Measurements from ENCODE around the gene CRMP1.
"Not testable (repeated sequence)": the region's sequence is repeated elsewhere in the genome, so short reads cannot be mapped to it uniquely, and the experiment has no call there.

CRMP1 gene

DNA sequence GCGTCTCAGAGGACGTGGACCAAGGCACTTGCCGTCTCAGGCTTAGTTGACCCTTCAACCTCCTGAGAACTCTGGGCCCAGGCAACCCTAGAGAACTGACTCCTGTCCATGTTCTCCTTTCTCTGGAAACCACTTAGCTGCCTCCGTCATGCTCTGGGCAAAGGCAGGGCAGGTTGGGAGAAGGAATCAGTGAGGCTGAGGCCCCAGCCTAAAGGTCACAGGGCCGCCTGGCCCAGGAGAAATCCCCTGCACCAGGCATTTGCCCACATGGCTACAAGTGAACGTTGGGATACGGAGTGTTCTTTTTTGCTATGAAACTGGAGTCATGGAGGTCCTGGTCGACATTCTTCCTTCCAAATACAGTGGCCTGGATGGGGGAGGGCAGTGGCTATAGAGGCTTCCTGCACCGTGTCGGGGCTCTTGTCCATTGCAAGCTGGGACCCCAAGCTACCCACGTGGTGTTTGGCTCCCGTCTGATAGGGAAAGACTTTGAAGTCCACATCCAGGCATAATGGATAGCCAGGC is 76.0 kb downstream of the CRMP1 start:
- no peak for DNase-seq

DNA sequence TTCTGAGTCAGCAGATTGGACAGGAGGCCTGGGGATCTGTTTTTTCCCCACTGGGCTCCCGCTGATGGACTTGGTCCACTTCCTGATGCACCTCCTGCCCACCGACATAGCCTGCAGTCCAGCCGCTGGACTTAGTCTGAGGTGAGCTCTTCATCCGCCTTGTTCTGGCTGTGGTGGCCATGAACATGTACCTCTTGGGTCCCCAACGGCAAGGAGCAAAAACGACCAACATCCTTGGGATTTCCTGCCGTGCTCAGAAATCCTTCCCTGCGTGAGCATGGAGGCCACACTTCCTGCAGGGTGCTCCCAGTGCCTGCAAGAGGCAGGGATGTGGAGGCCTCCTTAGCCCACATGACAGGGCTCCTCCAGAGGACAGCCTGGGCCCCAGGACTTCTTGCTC is 76.8 kb downstream of the CRMP1 start:
- no peak for DNase-seq

DNA sequence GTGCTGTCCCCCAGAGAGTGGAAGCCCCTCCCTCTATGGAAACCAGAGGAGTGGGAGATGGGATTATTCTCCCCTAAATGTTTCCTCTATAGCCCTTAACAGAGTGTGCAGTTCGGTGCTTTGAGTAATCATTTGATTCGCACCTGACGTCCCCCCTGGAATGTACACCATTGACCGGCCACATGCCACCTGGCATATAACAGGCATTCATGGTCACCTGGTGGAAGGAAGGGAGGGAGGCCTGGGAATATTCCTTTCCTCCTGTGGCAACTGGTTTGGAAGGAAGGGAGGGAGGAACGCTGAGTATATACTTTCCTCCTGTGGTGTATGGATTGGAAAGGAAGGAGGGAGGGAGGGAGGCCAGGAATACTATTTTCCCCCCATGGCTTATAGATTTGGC is 77.2 kb downstream of the CRMP1 start:
- no peak for DNase-seq

DNA sequence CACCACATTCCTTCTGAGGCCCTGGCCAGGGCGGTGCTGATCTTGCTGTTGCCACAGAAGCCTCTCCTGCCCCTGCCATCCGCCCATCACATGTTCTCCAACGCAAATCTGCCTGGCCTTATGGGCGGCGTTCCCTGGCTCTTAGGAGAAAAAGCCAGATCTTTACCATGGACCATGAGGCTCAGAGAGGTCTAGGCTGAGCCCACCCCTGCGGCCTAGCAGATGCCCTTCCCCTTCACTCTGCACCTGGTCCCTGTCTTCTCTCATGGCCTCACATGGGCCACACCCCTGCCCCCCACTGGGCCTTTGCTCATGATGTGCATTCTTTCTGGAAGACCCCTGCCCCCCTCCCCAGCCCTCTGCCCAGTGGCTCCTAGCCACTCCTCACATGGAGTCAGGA is 78.5 kb downstream of the CRMP1 start:
- no peak for DNase-seq

DNA sequence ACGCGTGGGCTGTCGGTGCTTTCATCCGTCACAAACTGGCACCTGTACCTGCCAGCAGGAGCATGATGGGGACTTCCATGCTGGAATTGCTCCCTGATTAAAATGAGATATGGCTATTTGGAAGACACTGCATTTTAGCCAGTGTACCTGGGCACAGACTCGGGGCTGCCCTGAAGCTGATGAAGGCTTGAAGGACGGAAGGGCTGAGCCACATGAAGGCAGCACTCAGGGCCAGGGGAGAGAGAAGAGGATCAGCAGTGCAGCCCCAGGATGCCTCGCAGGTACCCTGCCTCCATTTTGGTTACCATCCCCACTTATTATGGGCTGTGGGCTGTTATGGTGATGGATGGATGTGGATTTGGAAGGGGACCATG is 79.0 kb downstream of the CRMP1 start:
- no peak for DNase-seq

DNA sequence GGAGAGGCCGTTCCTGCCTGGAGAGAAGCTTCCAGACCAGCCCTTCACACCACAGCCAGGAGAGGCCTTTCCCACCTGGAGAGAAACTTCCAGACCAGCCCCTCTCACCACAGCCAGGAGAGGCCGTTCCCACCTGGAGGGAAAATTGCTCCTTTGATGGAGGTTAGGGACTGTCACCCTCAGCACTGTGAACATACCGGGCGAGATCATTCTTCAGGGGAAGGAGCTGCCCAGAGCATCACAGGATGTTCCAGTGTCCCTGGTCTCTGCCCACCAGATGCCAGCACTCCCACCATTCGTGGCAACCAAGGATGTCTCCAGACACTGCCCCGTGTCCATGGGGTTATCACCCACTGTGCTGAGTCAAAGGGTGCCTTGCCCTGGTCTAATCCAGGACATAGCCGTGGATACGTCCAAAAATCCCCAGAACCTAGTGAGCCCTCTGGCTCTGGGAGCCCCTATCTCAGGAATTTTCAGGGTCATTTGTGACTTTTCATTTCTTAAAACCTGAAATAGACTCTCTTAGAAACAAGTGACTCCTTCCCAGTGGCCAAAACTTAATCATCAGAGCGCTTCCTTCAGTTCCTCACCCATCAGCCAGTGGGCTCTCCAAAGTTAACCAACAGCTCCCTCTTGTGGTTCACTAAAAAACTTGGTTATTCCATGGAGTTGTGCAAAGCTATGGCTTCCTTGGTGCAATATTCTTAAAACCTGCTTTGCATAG is 80.2 kb downstream of the CRMP1 start:
- DNase-seq = peak; percentile 84 to 89

DNA sequence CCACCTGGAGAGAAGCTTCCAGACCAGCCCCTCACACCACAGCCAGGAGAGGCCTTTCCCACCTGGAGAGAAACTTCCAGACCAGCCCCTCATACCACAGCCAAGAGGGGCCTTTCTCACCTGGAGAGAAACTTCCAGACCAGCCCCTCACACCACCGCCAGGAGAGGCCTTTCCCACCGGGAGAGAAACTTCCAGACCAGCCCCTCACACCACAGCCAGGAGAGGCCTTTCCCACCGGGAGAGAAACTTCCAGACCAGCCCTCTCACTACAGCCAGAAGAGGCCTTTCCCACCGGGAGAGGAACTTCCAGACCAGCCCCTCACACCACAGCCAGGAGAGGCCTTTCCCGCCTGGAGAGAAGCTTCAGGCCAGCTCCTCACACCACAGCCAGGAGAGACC is 80.8 kb downstream of the CRMP1 start:
- not testable (repeated sequence) for DNase-seq

DNA sequence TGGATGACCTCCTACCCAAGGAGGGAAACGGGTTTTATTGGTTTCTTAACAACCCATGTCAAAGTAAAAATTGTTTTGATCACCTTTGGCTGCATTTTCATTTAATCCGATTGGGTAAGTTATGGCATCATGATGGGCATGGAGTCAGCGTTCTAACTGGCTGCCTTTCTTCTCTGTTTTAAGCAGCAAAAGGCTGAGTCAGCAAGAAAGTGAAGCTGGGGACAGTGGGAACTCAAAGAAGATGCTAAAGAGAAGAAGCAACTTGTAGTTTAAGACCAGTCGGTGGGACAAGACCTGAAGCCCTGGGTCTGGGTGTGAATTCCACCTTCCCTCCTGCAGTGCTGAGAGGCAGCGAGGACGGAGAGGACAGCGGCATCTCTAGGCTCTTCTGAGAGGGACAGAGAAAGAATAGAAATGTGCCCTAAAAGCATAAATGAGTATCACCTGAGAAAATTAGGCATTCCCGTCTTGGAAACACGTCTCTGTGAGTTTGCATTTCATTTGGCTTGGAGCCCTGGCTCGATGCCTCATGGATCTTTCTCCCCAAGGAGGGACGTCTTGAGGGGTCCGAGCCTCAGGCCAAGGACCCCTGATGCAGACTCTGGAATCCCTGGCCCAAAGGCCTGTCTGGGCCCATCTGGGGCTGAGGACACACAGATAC is 82.0 kb downstream of the CRMP1 start:
- DNase-seq = no peak

DNA sequence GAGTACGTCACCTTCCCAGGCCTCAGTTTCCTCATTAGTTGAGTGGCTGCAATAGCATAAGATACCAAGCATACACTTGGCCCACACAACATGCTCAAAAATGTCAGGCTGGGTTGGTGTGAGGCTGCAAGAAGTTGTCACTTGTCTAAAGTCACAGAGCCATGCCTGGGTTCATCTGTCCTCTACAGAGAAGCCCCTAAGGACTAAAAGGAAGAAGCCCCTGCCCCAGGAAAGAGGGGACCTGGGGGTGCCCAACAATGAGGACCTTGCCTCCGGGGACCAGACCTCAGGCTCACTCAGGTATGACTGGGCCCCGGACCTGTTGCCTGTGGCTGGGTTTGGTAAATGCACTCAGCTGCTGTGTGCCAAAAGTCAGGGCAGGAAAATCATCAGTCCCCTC is 82.7 kb downstream of the CRMP1 start:
- no peak for DNase-seq

DNA sequence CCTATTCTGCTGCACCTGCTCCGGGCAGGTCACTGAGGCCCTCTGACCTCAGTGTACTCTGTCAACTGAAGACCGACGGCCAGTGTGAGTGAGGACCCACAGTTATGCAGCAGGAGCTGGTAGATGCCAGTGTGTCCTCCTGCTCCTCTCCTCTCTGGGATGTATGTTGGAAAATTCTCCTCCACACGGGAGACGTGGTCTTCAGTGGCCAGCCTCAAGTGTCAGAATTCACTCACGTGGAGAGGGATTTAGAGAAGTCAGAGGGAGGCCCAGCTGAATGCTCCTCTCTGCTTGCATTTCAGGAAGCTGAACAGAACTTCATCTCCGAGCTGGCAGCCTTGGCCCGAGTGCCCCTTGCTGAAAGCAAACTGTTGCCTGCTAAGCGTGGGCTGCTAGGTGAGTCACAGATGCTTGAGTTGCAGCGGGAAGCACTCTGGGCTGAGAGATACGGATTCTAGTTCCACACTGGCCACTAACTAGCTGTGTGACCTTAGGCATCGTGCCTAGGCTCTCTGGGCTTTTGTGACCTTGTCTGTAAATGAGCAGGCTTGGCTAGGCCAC is 83.6 kb downstream of the CRMP1 start:
- DNase-seq = no peak

DNA sequence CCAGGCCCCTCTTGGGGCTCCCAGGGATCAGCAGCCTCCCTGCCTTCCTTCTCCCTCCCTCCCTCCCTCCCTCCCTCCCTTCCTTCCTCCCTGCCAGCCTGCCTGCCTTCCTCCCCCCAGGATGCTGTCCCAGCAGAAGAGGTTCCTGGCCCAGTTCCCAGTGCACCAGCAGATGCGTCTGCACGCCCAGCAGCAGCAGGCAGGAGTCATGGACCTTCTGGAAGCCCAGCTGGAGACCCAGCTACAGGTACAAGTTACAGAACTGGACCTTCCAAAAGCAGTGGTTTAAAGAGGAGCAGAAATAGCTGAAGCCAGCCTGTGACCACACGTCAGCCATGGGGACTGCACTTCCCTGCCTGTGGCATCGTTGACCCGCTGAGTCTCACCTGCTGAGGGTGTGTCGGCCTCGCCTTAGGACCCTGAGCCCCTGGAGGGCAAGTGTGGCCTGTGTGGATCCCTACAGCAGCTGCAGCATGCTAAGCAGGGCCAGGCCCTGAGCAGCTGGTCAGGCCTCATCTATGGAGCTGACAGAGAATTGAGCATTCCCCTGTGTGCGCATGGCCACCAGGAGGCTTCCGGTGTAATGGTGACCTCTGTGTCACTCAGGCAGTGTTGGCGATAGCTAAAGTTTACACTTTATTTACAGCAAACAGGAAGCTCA is 84.7 kb downstream of the CRMP1 start:
- no peak for DNase-seq

DNA sequence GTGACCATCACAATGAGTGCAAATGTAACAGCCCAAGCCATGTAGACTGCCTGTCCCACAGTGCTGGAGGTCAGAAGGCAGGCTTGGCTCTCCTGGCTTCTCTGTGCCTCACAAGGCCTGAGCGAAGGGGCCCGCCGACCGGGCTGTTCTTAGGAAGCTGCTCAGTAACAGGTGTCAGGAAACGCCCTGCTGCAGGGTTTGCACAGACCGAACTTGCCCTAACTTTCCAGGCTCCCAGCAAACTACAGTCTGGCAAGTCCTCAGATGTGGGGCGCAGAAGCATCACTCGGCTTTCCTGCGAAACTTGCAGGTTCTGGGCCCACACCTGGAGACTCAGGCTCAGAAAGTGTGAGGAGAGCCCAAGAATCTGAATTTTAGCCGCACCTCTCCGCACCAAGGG is 87.6 kb downstream of the CRMP1 start:
- DNase-seq = no peak

DNA sequence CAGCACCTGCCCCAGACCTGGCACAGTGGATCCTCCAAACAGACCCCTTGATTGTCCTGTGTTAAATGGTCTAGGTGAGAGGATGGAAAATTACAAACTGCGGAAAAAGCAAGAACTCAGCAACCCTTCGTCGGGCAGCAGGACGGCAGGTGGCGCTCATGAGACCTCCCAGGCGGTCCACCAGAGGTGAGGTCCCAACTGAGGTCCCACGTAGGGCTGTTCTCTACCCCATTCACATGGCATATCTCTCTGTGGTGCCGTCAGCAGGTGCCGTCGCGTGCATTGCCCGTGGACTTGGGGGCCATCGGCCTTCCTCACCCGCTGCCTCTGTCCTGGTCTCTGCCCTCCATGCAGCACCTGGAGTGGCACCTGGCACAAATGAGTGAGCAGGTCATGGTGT is 88.2 kb downstream of the CRMP1 start:
- DNase-seq = no peak

DNA sequence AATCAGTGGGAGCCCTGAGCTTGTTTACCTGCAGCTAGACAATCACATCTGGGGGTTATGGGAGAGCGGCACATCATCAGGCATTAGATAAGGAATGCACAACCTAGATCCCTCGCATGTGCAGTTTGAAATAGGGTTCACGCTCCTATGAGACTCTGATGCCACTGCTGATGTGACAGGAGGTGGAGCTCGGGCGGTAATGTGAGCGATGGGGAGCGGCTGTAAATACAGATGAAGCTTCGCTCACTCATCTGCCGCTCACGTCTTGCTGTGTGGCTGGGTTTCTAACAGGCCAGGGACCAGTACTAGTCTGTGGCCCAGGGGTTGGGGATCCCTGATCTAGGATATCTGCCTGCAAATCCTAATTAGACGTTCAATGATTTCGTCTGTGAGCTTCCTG is 90.3 kb downstream of the CRMP1 start:
- no peak for DNase-seq

DNA sequence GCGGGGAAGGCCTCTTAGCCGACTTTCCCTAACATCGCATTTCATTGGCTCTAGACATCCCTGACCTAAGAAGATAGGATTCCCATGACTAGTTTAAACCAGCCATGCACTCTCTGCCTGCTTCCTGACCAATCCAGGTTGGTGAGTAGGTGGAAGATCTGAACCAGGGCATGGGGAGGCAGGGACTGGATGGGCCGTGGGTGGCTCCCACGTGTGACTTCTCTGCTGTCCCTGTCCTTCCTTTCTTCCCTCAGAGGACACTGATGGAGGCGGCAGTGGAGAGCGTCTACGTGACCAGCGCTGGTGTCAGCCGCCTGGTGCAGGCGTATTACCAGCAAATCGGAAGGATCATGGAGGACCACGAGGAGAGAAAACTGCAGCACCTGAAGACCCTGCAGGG is 91.2 kb downstream of the CRMP1 start:
- DNase-seq = no peak

DNA sequence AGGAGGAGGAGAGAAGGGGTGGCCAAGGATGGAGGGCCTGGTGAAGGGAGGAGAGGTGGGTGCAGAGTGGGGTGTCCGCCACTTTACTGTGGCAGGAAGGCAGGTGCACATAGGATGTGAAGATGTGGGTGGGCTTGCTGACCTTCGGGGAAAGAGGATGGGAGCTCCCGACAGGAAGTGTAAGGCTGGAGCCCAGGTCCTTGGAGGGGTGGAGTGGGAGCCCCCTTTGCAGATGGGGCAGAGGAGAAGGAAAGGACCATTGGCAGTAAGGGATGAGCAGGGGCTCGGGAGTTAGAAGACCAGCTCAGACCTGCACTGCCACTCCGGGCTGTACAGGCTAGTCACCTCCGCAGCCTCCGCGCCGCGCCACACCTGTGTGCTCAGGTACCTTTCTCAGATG is 92.4 kb downstream of the CRMP1 start:
- no peak for DNase-seq

DNA sequence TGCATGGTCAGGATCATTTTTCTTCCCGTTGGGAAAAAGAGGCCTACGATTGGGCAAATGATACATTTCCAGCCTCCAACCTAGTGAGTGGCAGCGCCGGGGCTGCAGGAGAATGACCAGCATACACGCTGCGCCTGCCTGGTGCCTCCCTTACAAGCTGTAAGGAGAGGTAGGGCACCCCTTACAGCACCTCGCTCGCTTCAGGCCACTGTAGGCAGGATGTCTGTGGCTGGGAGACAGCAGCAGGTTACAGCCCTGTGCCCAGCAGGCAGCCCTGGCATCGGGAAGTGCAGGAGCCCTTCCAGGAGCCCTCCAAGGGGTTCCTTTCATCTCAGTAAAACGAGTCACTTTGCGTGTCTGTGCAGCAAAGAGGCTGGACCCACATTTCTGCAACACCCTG is 93.5 kb downstream of the CRMP1 start:
- no peak for DNase-seq

DNA sequence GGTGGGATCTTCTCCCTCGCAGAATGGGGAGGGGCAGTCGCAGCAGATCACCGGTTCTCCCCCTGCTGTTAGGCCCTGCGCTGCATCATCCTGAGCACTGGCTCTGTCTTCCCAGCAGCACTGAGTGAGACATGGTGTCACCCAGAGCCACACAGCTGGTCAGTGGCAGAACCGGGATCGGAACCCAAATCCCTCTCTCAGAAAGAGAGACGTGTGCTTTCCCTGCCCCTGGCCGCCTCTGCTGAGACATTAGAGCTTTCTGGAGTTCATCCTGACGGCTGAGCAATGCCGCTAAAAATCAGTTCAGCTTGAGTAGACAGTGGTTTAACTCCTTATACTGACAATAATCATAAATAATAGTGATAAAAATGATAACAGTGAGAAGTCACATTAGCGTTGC is 93.9 kb downstream of the CRMP1 start:
- DNase-seq = no peak

DNA sequence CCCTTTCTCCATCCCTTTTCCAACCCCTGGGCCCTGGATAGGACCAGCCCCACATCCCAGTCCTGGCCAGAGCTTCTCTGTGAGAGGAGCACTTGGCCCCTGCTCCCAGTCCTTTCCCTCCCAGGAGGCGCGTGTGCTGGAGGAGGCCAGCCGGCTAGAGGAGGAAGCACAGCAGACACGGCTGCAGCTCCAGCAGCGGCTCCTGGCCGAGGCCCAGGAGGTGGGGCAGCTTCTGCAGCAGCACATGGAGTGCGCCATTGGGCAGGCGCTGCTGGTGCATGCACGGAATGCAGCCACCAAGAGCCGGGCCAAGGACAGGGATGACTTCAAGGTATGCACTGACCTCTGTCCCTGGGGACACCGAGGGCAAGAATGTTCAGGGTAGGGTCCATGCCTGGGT is 94.4 kb downstream of the CRMP1 start:
- no peak for DNase-seq

DNA sequence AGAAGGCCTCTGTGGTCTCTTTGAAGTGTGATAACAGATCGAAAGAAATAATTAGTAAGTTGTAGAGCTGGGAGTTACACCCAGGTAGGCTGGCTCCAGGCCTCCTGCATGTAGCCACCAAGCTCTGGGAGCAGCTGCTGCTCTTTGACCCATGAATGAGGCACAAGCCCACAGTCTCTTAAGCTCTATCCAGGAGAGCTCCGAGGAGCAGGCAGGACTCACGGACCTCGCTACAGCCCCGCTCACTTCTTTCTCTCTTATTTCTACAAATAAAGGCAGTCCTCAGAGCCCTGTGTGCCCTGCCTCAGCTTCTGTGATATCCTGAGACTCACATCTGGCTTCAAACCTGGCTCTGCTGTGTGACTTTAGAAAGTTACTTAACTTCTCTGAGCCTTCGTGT is 95.0 kb downstream of the CRMP1 start:
- no peak for DNase-seq

DNA sequence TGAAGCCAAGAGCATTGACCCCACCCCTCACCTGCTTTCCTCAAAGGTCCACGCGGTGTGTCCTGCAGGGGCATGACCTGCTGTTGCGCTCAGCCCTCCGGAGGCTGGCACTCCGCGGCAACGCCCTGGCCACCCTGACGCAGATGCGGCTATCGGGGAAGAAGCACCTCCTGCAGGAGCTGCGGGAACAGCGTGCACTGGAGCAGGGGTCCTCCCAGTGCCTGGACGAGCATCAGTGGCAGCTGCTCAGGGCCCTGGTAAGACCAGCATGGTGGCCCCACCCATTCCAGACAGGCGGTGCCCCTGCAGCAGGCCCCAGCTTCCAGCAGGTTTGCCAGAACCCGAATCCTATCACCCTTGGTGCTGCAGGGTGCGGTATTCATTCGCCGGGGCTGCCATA is 95.9 kb downstream of the CRMP1 start:
- DNase-seq = no peak

DNA sequence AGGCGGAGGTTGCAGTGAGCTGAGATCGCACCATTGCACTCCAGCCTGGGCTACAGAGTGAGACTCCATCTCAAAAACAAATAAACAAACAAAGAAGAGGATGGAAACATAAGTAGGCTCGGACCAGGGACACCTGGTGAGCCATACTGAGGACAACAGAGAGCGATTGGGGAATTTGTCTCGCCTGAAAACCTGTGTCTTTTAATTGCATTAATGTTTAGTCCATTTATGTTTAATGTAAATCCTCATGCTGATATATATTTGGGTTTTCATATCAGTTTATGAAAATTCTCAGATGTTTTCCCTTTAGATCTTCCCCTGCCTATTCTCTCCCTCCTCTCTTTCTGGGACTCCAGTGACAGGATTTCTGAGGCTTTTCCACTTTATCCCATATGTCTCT is 97.3 kb downstream of the CRMP1 start:
- DNase-seq = no peak

DNA sequence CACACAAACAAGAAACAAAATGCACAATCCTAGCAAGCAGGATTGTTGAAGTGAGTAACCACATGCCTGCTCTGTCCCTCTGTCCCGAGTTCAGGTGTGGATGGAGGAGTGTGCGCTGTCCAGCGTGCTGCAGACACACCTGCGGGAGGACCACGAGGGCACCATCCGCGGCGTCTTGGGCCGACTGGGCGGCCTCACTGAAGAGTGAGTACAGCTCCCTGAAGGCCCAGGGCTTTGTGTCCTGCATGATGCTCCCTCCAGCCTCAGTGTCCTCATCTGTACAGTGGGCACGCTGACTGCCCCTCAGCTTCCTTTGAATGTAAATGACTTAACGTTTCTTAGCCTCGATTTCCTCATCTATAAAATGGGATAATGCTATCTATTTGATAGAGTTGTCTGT is 99.4 kb downstream of the CRMP1 start:
- DNase-seq = no peak

DNA sequence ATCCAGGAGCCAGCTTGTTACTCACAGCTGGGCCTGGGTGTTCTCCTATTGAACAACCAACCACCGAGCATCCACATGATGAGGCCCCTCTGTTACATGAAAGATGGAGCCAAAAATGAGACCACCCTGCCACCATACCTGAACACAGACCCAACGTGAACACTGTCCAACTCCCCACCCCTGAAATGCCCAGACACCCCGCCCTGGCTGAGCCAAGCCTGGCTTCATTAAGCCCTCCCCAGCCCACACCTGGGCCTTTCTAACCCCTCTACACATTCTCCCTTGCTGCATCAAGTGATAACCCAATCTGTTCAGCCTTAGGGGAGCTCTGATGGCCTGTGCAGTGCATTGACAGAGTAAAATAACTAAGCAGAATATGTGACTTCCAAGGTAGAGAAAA is 101.2 kb downstream of the CRMP1 start:
- DNase-seq = no peak

All from NCI-H526 (cell line).